HT1080 (cell line): ENCODE measurements around the gene STT3A. TPM values are rescaled to one million over a fixed set of nuclear protein-coding genes. Genes with fewer than 3 reads are reported as not detected.

Source experiments
- DNase-seq: peaks from one replicate; pipeline ENCODE4 v3.0.0-alpha.2; 2015; ENCODE audit warnings: low read depth
- total RNA-seq: library from RNA; depleted of rRNA; stranded (reverse); fragments of >200 nt; shearing (Covaris generic); gene quantifications from 2 replicates; pipeline ENCODE4 v1.2.3, GENCODE V29; 2014

The STT3A gene
- total RNA-seq, 1 experiment from 2014 or later = 199 TPM

- no peak for DNase-seq
Observed at GRCh38 chr11:125587480-125587879, 5.2 kb upstream of the STT3A start.

DNA sequence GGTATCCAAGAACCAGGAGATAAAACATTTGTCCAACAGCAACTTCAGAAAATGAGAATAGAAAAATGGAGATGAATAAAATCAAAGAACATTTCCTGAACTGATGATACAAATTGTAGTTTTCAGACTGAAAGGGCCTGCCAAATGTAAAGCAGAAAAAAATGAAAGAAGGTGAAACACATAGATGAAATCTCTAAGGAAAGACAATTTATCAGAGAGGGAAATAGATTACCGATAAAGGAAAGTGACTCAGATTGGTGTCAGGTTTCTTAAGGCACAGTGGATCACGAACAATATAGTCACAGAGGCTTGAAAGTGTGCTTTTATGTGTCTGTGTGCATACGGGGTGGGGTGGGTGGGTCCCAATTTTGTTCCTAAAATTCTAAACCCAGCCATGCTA lies 4.1 kb upstream of the STT3A start:
- DNase-seq = peak; percentile 15

DNA sequence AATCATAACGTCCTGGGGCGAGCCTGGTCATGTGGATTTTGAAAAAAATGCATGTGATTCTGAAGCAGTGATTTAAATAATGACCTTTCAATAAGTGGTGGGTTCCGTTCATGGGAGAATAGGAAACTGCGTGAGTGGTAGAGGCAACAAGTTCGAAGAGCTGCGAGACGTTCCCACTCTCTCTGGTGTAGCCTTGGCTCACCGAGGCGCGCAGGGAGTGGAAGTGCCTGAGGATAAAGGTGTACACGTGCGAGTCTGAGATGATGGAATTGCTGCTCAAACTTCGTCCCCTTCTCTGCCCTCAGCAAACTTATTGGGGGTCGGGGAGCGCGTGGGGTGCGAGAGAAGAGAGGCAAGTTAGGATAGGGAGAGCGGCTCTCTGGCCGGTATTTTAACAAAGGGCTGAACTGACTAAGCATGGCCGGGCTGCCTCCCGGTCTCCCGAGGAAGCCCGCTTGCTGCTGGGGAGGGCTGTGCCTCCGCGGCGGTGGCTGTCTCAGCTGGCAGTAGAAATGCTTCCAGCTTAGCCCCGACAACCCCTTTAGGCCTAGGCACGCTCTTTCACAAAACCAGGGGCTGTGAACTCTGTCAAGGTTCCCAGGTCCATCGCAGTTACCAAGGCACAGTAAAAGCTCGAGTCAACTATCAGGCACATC lies 875 bp upstream of the STT3A start:
- peak; percentile 7 for DNase-seq

- DNase-seq = peak; percentile 72
Observed at GRCh38 chr11:125593114-125593820, 615 bp downstream of the STT3A start.

DNA sequence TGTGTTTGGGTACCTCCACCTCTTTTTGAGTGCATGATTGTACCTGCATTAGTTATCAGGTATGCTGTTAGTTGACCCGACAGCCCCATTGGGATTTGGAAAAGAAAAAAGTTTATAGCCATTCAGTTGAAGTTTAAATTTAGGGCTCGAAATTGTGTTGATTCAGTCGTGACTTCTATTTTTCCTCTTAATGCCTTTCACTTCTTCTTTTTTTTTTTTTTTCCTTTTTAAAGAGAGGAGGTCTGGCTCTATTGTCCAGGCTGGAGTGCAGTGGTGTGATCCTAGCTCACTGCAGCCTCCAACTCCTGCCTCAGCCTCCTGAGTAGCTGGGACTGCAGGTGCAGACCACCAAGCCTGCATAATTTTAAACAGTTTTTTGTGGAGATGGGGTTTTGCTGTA lies 2.3 kb downstream of the STT3A start:
- DNase-seq = no peak

GRCh38 chr11:125600663-125601062 lies 8.0 kb downstream of the STT3A start:
- DNase-seq = no peak

DNA sequence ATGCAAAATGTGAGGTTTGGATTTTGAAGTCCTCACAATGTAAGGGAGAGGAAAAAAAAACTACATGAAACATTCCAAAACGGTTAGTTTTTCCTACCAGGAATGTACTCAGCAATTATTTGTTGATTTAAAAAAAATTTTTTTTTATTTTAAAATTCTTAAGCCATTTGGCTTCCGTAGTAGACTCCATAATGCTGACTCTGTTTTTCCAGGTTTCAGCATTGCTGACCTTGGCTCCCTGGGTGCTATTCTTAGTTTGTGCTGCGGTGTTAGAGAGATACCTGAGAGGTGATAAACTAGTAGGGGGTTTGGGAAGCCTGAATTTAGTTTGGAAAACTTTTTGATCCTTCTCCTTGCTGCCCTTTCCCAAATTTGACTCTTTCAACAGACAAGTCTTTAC lies 10.6 kb downstream of the STT3A start:
- DNase-seq = no peak

DNA sequence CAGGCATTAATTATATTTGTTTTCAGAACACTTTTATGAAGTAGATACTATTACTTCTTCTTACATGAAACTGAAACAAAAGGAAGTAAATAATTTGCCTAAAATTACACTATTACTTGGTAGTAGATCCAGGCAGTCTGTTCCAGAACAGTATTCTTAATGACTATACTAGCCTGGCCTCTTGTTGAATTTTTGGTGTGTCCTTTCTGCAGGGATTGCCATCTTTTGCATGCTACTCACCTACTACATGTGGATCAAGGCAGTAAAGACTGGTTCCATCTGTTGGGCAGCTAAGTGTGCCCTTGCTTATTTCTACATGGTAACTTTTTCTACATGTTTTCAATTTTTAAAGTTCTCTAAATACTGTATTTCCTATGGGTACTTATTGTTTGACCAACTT lies 12.8 kb downstream of the STT3A start:
- no peak for DNase-seq

DNA sequence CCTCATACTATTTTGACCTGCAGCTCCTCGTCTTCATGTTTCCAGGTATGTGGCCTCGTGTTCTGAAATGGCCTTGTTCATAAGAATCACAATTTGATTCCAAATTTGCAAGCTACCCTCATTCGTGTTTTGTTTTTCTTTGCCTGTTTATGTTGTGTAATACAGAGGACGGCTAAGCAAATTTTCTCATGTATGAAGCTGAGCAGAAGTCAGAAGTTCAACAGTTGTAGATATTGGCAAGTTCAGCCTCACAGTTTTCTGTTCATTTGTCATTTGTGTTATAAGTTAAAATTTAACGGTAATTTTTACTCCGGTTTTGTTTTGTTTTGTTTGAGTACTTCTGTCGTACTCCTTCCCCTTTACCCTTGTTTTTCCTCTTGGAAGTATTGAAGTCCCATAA lies 16.9 kb downstream of the STT3A start:
- no peak for DNase-seq

DNA sequence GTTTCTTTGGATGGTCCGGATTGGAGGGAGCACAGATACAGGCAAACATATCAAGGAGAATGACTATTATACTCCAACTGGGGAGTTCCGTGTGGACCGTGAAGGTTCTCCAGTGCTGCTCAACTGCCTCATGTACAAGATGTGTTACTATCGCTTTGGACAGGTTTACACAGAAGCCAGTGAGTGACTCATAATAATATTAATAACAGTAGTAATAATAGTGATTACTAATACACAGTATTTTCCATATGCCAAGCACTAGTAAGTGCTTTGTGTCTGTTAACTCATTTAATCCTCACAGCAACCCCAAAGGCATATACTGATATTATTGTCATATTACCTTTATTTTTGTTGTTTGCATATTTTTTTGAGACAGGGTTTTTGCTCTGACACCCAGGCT lies 25.7 kb downstream of the STT3A start:
- no peak for DNase-seq

GRCh38 chr11:125621995-125622394 lies 29.3 kb downstream of the STT3A start:
- DNase-seq = peak; percentile 52

DNA sequence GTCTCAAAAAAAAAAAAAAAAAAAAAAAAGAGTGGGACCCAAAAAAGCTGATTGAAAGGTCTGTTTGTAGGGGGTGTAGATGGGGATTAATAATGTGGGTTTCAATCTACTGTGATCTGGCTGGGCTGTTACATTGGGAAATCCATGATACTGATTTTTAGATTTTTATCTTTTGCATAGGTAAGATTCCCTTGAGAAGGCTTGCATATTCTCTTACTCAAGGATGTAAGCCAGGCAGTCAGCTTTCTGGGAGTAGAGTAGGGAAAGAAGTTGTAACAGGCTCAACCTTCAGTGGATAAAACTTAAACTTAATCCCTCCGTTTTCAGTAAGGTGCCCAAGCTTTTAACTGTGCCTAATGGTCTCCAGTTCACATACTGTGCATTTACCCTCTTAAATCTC lies 30.4 kb downstream of the STT3A start:
- DNase-seq = no peak

- DNase-seq = no peak
Observed at GRCh38 chr11:125624756-125625213, 32.1 kb downstream of the STT3A start, which contains the start of gene CHEK1. Gene CHEK1 (plus strand): TSS chr11:125625163. CDS start chr11:125626769, 1,606 bp downstream.

DNA sequence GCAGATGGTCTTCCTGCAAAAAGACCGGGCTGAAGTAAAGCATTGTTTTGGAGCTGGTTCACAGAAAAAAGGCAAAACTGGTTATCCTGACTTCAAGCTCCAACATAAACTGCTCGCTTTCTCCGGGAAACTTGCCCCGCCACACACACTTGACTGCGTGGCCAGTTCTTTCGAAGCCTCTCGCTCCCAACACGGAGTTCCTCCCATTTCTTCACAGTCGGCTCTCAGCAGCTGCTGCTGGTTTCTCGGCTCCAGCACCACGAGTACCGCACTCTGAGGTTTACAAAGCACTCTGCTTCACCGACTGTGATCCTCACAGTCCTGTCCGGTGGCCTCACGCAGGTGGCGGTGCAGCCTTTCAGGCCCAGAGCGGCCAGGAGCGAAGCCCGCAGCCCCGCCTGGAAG lies 32.6 kb downstream of the STT3A start:
- no peak for DNase-seq

DNA sequence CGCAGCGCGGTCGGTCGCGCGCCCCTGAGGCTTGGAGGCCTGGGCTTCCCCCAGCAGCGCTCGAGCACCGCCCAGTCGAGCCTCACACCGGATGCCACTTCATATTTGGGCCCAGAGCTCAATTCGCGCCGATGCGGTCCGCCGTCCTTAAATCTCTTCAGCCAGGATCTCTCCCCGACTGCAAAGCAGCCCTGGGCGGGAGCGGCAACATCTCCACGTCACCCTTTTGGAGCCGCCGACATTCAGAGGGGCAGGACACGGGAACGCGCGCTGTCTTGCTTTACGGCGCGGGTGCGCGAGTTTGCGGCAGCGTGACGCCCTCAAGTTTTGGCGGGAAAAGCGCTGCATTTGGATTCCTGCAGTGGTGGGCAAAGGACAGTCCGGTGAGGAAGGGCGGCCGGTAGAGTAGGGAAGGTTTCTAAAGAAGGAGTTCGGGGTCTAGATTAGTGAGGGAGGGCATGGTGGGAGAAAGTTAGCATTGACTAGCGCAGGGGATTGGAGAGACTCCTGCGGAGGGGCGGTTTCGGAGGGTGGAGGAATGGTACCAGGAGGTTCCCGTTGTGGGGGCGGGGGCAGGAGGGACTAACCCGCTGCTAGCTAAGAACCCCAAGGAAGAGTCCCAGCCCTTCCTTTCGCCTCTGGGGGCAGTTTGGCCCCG lies 33.1 kb downstream of the STT3A start:
- peak; percentile 93 for DNase-seq

DNA sequence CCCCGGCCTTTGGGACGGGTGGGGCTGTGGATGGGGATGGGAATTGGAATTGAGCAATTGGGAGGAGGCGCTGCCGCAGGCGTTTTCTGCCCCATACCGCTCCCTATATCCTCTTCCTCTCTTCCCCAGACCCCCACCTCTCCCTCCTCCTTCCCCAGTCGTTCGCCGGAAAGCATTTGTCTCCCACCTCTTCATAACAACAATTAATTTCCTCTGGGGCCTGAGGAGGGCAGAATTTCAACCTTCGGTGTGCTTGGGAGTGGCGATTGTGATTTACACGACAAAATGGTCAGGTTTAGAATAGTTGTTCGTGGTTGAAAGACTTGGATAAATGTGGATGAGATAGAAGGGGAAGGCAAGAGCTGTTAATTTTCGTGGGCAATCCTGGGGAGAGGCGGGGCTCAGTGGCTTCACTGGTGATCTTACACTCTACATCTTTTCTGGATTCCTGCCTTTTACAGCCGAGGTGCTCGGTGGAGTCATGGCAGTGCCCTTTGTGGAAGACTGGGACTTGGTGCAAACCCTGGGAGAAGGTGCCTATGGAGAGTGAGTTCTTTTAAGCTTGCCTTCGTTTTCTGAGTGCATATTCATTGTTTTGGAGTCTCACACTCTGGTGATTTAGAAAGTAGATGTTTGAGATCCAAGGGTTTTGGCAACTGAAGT lies 33.8 kb downstream of the STT3A start:
- DNase-seq = peak; percentile 99

DNA sequence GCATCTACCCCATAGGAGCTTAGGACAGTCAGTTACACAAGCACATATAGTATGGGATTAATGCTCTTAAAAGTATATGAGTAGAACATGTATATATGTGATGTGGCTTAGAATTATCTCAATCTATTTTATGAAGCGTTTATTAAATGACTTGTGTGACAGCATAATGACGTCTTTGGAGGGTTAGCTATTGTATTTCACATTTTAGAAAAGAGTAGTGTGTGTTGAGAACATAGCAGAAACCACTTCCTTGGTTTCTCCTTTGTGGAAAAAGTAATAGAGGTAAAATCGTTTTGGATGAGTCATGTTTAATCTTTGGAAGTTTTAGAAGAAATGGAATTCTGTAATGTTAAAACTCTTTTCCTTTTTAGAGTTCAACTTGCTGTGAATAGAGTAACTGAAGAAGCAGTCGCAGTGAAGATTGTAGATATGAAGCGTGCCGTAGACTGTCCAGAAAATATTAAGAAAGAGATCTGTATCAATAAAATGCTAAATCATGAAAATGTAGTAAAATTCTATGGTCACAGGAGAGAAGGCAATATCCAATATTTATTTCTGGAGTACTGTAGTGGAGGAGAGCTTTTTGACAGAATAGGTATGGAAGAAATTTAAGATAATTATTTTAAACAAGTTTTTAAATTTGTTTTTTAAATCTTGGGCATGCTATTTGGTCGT lies 34.7 kb downstream of the STT3A start:
- DNase-seq = peak; percentile 7

GRCh38 chr11:125637840-125638239 lies 45.2 kb downstream of the STT3A start:
- no peak for DNase-seq

- no peak for DNase-seq
Observed at GRCh38 chr11:125638315-125638714, 45.7 kb downstream of the STT3A start.

DNA sequence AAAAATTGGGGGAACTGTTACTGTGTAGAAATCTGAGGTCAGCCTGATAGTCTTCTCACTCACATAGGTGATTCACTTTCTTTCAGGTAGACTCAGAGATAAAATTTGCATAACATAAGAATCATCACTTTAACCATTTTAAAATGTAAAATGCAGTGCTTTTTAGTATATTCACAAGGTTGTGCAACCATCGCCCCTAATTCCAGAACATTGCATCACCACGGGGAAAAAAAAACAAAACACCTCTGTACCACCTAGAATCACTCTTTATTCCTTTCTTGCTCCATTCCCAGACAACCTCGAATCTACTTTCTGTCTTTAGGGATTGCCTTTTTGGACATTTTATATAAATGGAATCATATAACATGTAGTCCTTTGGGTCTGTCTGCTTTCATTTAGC lies 53.2 kb downstream of the STT3A start:
- DNase-seq = no peak

- DNase-seq = no peak
Observed at GRCh38 chr11:125649465-125650166, 57.0 kb downstream of the STT3A start.
